VCaP (cell line): Measurements from ENCODE around the gene PDE4D.

Source experiments
- H3K27ac ChIP-seq: fragments of 450-650 bp; 2 replicates; pipeline ENCODE4 v1.5.1; 2017
- CTCF ChIP-seq: fragments of 450-650 bp; conservative IDR thresholded peaks from 2 replicates; pipeline ENCODE4 v1.5.1; 2017; ENCODE audit warnings: mild to moderate bottlenecking, moderate library complexity

PDE4D gene

GRCh38 chr5:59486508-59486907, 407.0 kb downstream of the PDE4D start:
- no peak for TF ChIP-seq CTCF
- H3K27ac ChIP-seq = peak overlapping the region; percentile 88

GRCh38 chr5:59485629-59486439, 407.7 kb downstream of the PDE4D start:
- no peak for TF ChIP-seq CTCF
- peak overlapping the region; percentile 88 for H3K27ac ChIP-seq

- H3K27ac ChIP-seq = no peak overlapping the region; the same call in 1 of the 2 replicates
- TF ChIP-seq CTCF = no peak
Measured at GRCh38 chr5:59485107-59485506, 408.4 kb downstream of the PDE4D start.

- no peak overlapping the region; the same call in 1 of the 2 replicates for H3K27ac ChIP-seq
- TF ChIP-seq CTCF = no peak
Measured at GRCh38 chr5:59484618-59485017, 408.9 kb downstream of the PDE4D start.

GRCh38 chr5:59483971-59484472, 409.5 kb downstream of the PDE4D start:
- no peak overlapping the region for H3K27ac ChIP-seq
- no peak for TF ChIP-seq CTCF

GRCh38 chr5:59479086-59479485, 414.4 kb downstream of the PDE4D start:
- TF ChIP-seq CTCF = no peak
- no peak overlapping the region for H3K27ac ChIP-seq

- no peak for TF ChIP-seq CTCF
- H3K27ac ChIP-seq = no peak overlapping the region
Measured at GRCh38 chr5:59474324-59474723, 419.2 kb downstream of the PDE4D start.
